CD4-positive, alpha-beta T cell treated with Interleukin-21 for 1 hour (primary cell): ENCODE data around the gene CCDC90B.

ENCODE experiments used
- DNase-seq: peaks from one replicate; pipeline ENCODE4 v3.0.0-alpha.2; 2020

CCDC90B gene

DNA sequence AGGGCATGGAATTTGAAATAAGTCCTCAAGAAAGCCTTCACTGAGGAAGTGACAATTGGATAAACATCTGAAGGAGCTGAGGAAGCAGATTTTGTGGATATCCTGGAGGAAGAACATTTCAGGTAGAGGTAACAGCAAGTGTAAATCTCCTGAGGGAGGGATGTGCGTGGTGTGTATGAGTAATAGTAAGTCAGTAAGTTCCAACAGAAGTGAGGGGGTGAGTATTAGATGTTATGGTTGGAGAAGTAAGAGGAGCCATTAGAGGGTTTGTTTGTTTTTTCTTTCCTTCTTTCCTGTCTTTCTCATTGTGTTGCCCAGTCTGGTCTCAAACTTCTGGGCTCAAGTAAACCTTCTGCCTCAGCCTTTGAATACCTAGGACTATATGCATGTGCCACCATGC lies 63.7 kb downstream of the CCDC90B start:
- DNase-seq = no peak

- no peak for DNase-seq
Observed at GRCh38 chr11:83221694-83222093, 64.5 kb downstream of the CCDC90B start.

DNA sequence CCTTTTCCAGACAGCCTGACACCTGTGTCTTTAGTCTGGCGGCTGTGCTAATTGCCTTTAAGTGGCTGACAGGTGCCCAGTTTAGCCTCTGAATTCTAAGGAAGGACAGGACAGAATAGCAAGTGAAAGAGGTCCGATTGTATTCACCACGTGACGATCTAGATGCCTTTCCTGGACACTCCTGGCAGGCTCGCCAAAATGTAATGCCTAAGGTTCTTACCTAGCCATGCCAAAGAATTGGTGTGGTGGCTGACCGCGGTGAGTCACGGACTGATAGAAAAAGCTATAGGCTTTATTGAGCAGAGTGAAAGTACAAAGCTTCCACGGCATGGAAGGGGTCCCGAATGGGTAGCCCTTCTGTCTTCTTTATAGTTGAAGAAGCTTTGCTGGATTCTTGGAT lies 65.9 kb downstream of the CCDC90B start:
- DNase-seq = no peak

DNA sequence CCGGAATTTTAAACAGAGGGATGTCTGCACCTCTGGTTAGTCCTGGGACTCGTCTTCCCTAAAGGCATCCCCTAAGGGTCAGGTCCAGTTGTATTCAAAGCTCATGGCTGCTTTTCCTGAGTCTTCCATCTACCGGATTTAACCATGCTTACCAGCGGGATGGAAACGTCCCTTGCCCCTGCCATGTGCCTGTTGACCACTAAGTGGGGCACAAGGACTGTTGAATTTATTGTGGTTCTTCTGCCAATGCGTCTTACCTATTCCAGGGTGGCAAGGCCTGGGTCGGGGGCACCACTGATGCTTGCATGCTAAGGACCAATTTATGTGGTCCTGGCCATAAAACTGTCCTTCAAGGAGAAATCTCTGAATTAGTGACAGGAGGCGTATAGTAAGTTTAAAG lies 67.1 kb downstream of the CCDC90B start:
- no peak for DNase-seq
